Keratinocyte (primary cell): ENCODE measurements around the gene CRAMP1. TPM values are rescaled to one million over a fixed set of nuclear protein-coding genes. Genes with fewer than 3 reads are reported as not detected.

Experiments used
- DNase-seq: peaks from one replicate; pipeline ENCODE4 v3.0.0-alpha.2; 2011; ENCODE audit warnings: low read depth, missing footprints, low spot score
- FAIRE-seq: peaks from 2 replicates; lab custom pipeline; 2011; peaks lifted over from hg19 to GRCh38; lab: Jason Lieb, UNC
- H2AFZ ChIP-seq: 2 replicates; pipeline ENCODE4 v1.6.0; 2012; ENCODE audit warnings: low read length, control low read depth, inconsistent platforms; ENCODE audit not compliant: control insufficient read depth
- H3K27ac ChIP-seq: 2 replicates; pipeline ENCODE4 v1.5.1; 2011; ENCODE audit warnings: low read length; ENCODE audit not compliant: control insufficient read depth, insufficient read depth
- H3K27me3 ChIP-seq: 3 replicates; pipeline ENCODE4 v1.6.0; 2011; ENCODE audit warnings: low read length; ENCODE audit not compliant: control insufficient read depth, insufficient read depth; ENCODE audit errors: extremely low read depth
- H3K36me3 ChIP-seq, 2 experiments: 2 replicates in 1 of 2; 3 replicates in 1 of 2; pipeline ENCODE4 v1.5.1; 2011; ENCODE audit warnings: low read length in 2 of 2, mild to moderate bottlenecking in 1 of 2; ENCODE audit not compliant: control insufficient read depth in 2 of 2, insufficient read depth in 2 of 2; ENCODE audit errors: extremely low read depth in 1 of 2
- H3K4me1 ChIP-seq: 3 replicates; pipeline ENCODE4 v1.5.1; 2011; ENCODE audit warnings: low read length; ENCODE audit not compliant: control insufficient read depth, insufficient read depth; ENCODE audit errors: extremely low read depth
- H3K4me2 ChIP-seq: 3 replicates; pipeline ENCODE4 v1.6.0; 2011; ENCODE audit warnings: low read depth, low read length; ENCODE audit not compliant: control insufficient read depth, insufficient read depth; ENCODE audit errors: extremely low read depth
- H3K4me3 ChIP-seq, 3 experiments: fragments of 200-600 bp in 1 of 3; sonication (generic) in 1 of 3; 2 replicates in 2 of 3; 3 replicates in 1 of 3; pipeline ENCODE4 v1.5.1; 2011 to 2016; ENCODE audit warnings: low read length in 3 of 3, mild to moderate bottlenecking in 3 of 3, control low read depth in 2 of 3, inconsistent platforms in 1 of 3, low read depth in 1 of 3, mixed read lengths in 1 of 3, mixed run types in 1 of 3, moderate library complexity in 1 of 3; ENCODE audit not compliant: control insufficient read depth in 2 of 3, insufficient read depth in 2 of 3; ENCODE audit errors: extremely low read depth in 1 of 3
- H3K79me2 ChIP-seq: 2 replicates; pipeline ENCODE4 v1.6.0; 2012; ENCODE audit warnings: low read length; ENCODE audit not compliant: control insufficient read depth, insufficient read depth
- H3K9ac ChIP-seq: 3 replicates; pipeline ENCODE4 v1.6.0; 2011; ENCODE audit warnings: low read length; ENCODE audit not compliant: control insufficient read depth, insufficient read depth; ENCODE audit errors: extremely low read depth
- H3K9me1 ChIP-seq: 3 replicates; pipeline ENCODE4 v1.6.0; 2011; ENCODE audit warnings: low read length; ENCODE audit not compliant: control insufficient read depth, insufficient read depth; ENCODE audit errors: extremely low read depth
- H3K9me3 ChIP-seq: 2 replicates; pipeline ENCODE4 v1.5.1; 2012; ENCODE audit warnings: low read depth, low read length; ENCODE audit not compliant: control insufficient read depth
- H4K20me1 ChIP-seq: 3 replicates; pipeline ENCODE4 v1.6.0; 2011; ENCODE audit warnings: low read length; ENCODE audit not compliant: control insufficient read depth, insufficient read depth; ENCODE audit errors: extremely low read depth
- EZH2 ChIP-seq: IDR thresholded peaks from one replicate; pipeline ENCODE4 v1.6.1; 2012; ENCODE audit warnings: inconsistent platforms, mild to moderate bottlenecking, low read length, moderate library complexity
- dilution Hi-C: fragments of 300-500 bp; cut with MboI; formaldehyde crosslinking; loops from one replicate; pipeline ENCODE4 v1.7.0; 2020; ENCODE audit warnings: low sequenced_read_pairs; ENCODE audit not compliant: extremely low pct_ligation_motif_present
- polyA plus RNA-seq, 5 experiments: library from polyadenylated mRNA; depleted of rRNA in 3 of 5; stranded (reverse) in 3 of 5; stranded (forward) in 1 of 5; unstranded in 1 of 5; fragments of >200 nt; gene quantifications; 1 replicate in 1 of 5; 2 replicates in 3 of 5; 3 replicates in 1 of 5; pipeline versions ENCODE4 v1.2.1 to v1.2.3, GENCODE V29; 2011 to 2012; ENCODE audit warnings: missing spikeins in 2 of 5, low read depth in 1 of 5, low replicate concordance in 1 of 5
- TF ChIP-seq, protein P1 (sequence below), 3 experiments: IDR thresholded peaks in 1 of 3; conservative IDR thresholded peaks in 1 of 3; optimal IDR thresholded peaks in 1 of 3; 2 replicates in 2 of 3; 3 replicates in 1 of 3; pipeline versions ENCODE3 to v1.5.1; 2011; ENCODE audit warnings: low read length in 3 of 3, mild to moderate bottlenecking in 3 of 3, moderate library complexity in 2 of 3, control low read depth in 1 of 3, inconsistent platforms in 1 of 3; ENCODE audit not compliant: insufficient read depth in 2 of 3; ENCODE audit errors: extremely low read depth in 1 of 3

The CRAMP1 gene
- polyA plus RNA-seq, 1 donor (not counting 4 experiments of a cell fraction or from before 2014, with no cell fraction given), result 6.5 TPM

- no peak overlapping the region for H3K9ac ChIP-seq
- no peaks in the 10 kb centered on the region for H3K9me1 ChIP-seq
- H2AFZ ChIP-seq, result no peak overlapping the region
- H3K4me2 ChIP-seq, result no peak overlapping the region
- dilution Hi-C loops, result no loop called here
- no peak for TF ChIP-seq EZH2
- TF ChIP-seq, protein P1, sequence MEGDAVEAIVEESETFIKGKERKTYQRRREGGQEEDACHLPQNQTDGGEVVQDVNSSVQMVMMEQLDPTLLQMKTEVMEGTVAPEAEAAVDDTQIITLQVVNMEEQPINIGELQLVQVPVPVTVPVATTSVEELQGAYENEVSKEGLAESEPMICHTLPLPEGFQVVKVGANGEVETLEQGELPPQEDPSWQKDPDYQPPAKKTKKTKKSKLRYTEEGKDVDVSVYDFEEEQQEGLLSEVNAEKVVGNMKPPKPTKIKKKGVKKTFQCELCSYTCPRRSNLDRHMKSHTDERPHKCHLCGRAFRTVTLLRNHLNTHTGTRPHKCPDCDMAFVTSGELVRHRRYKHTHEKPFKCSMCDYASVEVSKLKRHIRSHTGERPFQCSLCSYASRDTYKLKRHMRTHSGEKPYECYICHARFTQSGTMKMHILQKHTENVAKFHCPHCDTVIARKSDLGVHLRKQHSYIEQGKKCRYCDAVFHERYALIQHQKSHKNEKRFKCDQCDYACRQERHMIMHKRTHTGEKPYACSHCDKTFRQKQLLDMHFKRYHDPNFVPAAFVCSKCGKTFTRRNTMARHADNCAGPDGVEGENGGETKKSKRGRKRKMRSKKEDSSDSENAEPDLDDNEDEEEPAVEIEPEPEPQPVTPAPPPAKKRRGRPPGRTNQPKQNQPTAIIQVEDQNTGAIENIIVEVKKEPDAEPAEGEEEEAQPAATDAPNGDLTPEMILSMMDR (optimal IDR thresholded peaks at IDR 0.05 in 1 of 3, IDR thresholded peaks at IDR 0.05 in 1 of 3, conservative IDR thresholded peaks at IDR 0.05 in 1 of 3; ENCODE audit: extremely low read depth in 1 of 3, insufficient read depth in 2 of 3, low read length in 3 of 3), result no peak
- H3K36me3 ChIP-seq, result peaks cover 39 to 56% of the 10 kb centered on the region in 2 experiments
- no peaks in the 10 kb centered on the region for H3K79me2 ChIP-seq
- no peak overlapping the region for H3K4me3 ChIP-seq
- no peaks in the 10 kb centered on the region for H4K20me1 ChIP-seq
- no peaks in the 10 kb centered on the region for H3K9me3 ChIP-seq
- no peaks in the 10 kb centered on the region for H3K4me1 ChIP-seq
- FAIRE-seq (no peak), DNase-seq (no peak)
- no peaks in the 10 kb centered on the region for H3K27me3 ChIP-seq
- no peak overlapping the region for H3K27ac ChIP-seq
Measured at GRCh38 chr16:1666316-1666715, 54.2 kb downstream of the CRAMP1 start.

DNA sequence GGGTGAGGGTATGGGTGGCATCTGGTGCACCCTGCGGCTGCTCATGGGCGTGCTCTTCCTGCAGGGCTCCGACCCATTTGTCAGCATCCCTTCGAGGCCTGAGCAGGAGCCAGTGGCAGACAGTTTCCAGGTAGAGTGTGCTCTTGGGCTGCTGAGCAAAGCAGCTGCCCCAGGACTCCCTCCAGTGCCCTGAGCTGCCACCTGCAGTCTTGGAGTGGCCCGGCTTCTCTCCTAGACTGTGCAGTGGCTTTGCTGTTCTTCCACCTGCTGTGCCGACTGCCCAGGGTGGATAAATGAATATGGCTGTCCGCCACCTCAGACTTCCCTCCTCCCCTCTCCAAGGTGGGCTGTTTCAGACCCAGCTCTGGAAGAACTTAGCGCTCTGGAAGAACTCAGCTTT lies 55.1 kb downstream of the CRAMP1 start:
- Histone ChIP-seq H3K27ac (no peak overlapping the region), H3K9me3 (no peaks in the 10 kb centered on the region), H3K27me3 (no peaks in the 10 kb centered on the region), H4K20me1 (no peaks in the 10 kb centered on the region), H3K9me1 (no peaks in the 10 kb centered on the region), H2AFZ (no peak overlapping the region), H3K4me1 (no peaks in the 10 kb centered on the region), H3K4me3 (no peak overlapping the region), H3K4me2 (no peak overlapping the region), H3K79me2 (no peaks in the 10 kb centered on the region), H3K9ac (no peak overlapping the region), H3K36me3 (peaks cover 43 to 55% of the 10 kb centered on the region in 2 experiments)
- no peak for FAIRE-seq
- TF ChIP-seq, protein P1 (optimal IDR thresholded peaks at IDR 0.05 in 1 of 3, IDR thresholded peaks at IDR 0.05 in 1 of 3, conservative IDR thresholded peaks at IDR 0.05 in 1 of 3; ENCODE audit: extremely low read depth in 1 of 3, insufficient read depth in 2 of 3, low read length in 3 of 3), result peak in 1 of 3 experiments; percentile 14
- no peak for TF ChIP-seq EZH2
- DNase-seq, result no peak
- dilution Hi-C loops, result no loop called here
